SK-N-SH (cell line): ENCODE results near the gene GTF2A1L. TPM values are rescaled to one million over a fixed set of nuclear protein-coding genes. Genes with fewer than 3 reads are reported as not detected.

Source experiments
- CTCF ChIA-PET: fragments of 300-600, 350-600 bp; formaldehyde crosslinking; extraction: SDS; loops from one replicate; lab custom pipeline; 2021; lab: Yijun Ruan, JAX
- POLR2A ChIA-PET: fragments of 350-600 bp; sonication (Branson Sonifier 250); formaldehyde crosslinking; extraction: SDS; loops from one replicate; lab custom pipeline; 2020; ENCODE audit warnings: antibody characterized with exemption, inconsistent platforms; lab: Yijun Ruan, JAX
- DNase-seq: peaks from one replicate; pipeline ENCODE4 v3.0.0; 2012
- H2AFZ ChIP-seq: fragments of 200-600 bp; sonication (generic); 2 replicates; pipeline ENCODE4 v1.8.1; 2016; ENCODE audit warnings: antibody characterized with exemption, mild to moderate bottlenecking, low read depth
- H3F3A ChIP-seq: fragments of 200-600 bp; sonication (generic); replicated peaks from 2 replicates; pipeline ENCODE3; 2016; ENCODE audit warnings: antibody characterized with exemption, mild to moderate bottlenecking; ENCODE audit not compliant: insufficient read depth
- H3K27ac ChIP-seq, 2 experiments: fragments of 200-500 bp in 1 of 2; fragments of 200-600 bp in 1 of 2; sonication (Bioruptor generic) in 1 of 2; sonication (generic), shearing (Covaris generic) in 1 of 2; 2 replicates each; pipeline versions ENCODE4 v1.5.1 to v1.6.1; 2014 to 2016; ENCODE audit warnings: low read depth in 2 of 2, inconsistent platforms in 1 of 2, low read length in 1 of 2, mild to moderate bottlenecking in 1 of 2, mixed read lengths in 1 of 2
- H3K27me3 ChIP-seq: fragments of 200-600 bp; sonication (generic), shearing (Covaris generic); 2 replicates; pipeline ENCODE4 v1.6.1; 2016; ENCODE audit warnings: mixed run types; ENCODE audit not compliant: insufficient read depth
- H3K36me3 ChIP-seq, 2 experiments: fragments of 200-500 bp in 1 of 2; fragments of 200-600 bp in 1 of 2; sonication (Bioruptor generic) in 1 of 2; sonication (generic) in 1 of 2; replicated peaks in 1 of 2; 2 replicates each; pipeline versions ENCODE3 to v1.5.1; 2014 to 2016; ENCODE audit warnings: low read length in 1 of 2, mild to moderate bottlenecking in 1 of 2; ENCODE audit not compliant: insufficient read depth in 2 of 2, control insufficient read depth in 1 of 2
- H3K4me1 ChIP-seq, 2 experiments: fragments of 200-500 bp in 1 of 2; fragments of 200-600 bp in 1 of 2; sonication (Bioruptor generic) in 1 of 2; sonication (generic), shearing (Covaris generic) in 1 of 2; 2 replicates each; pipeline versions ENCODE4 v1.5.1 to v1.6.1; 2014 to 2016; ENCODE audit warnings: low read depth in 1 of 2, low read length in 1 of 2, mixed run types in 1 of 2; ENCODE audit not compliant: insufficient read depth in 2 of 2, control insufficient read depth in 1 of 2
- H3K4me2 ChIP-seq: fragments of 200-600 bp; sonication (generic), shearing (Covaris generic); 2 replicates; pipeline ENCODE4 v1.6.1; 2017; ENCODE audit warnings: mixed run types
- H3K4me3 ChIP-seq, 2 experiments: fragments of 200-500 bp in 1 of 2; fragments of 200-600 bp in 1 of 2; sonication (Bioruptor generic) in 1 of 2; sonication (generic), shearing (Covaris generic) in 1 of 2; 2 replicates each; pipeline versions ENCODE4 v1.5.1 to v1.8.1; 2014 to 2016; ENCODE audit warnings: low read depth in 2 of 2, inconsistent platforms in 1 of 2, low read length in 1 of 2, mild to moderate bottlenecking in 1 of 2, mixed read lengths in 1 of 2, moderate library complexity in 1 of 2
- H3K79me2 ChIP-seq: fragments of 200-600 bp; sonication (generic); 2 replicates; pipeline ENCODE4 v1.8.1; 2017; ENCODE audit warnings: mild to moderate bottlenecking; ENCODE audit not compliant: insufficient read depth
- H3K9ac ChIP-seq: fragments of 200-600 bp; sonication (generic); 2 replicates; pipeline ENCODE4 v1.6.1; 2017; ENCODE audit warnings: mixed run types
- H3K9me2 ChIP-seq: fragments of 200-600 bp; sonication (generic); 2 replicates; pipeline ENCODE4 v1.6.1; 2017; ENCODE audit warnings: mixed run types
- H3K9me3 ChIP-seq: fragments of 200-600 bp; sonication (generic); 2 replicates; pipeline ENCODE4 v1.6.1; 2017; ENCODE audit warnings: mixed run types, mild to moderate bottlenecking, moderate library complexity
- H4K20me1 ChIP-seq: fragments of 200-600 bp; sonication (generic); 2 replicates; pipeline ENCODE4 v1.6.1; 2017; ENCODE audit warnings: mild to moderate bottlenecking, mixed run types; ENCODE audit not compliant: insufficient read depth
- ELF1 ChIP-seq: IDR thresholded peaks from 2 replicates; pipeline ENCODE4 v1.4.0; 2012
- FOSL2 ChIP-seq: IDR thresholded peaks from 2 replicates; pipeline ENCODE4 v1.4.0; 2012; ENCODE audit warnings: low read depth, mild to moderate bottlenecking, moderate library complexity, borderline replicate concordance
- FOXM1 ChIP-seq: IDR thresholded peaks from 2 replicates; pipeline ENCODE4 v1.4.0; 2012; ENCODE audit warnings: low read depth, mild to moderate bottlenecking
- GATA2 ChIP-seq: sonication (generic); formaldehyde crosslinking; IDR thresholded peaks from 2 replicates; pipeline ENCODE4 v1.5.0; 2020; ENCODE audit warnings: mild to moderate bottlenecking, missing genetic modification reagents
- JUND ChIP-seq: IDR thresholded peaks from 2 replicates; pipeline ENCODE4 v1.4.0; 2012
- MAX ChIP-seq: IDR thresholded peaks from 2 replicates; pipeline ENCODE4 v1.4.0; 2012; ENCODE audit warnings: low read depth
- NFIC ChIP-seq: IDR thresholded peaks from 2 replicates; pipeline ENCODE4 v1.4.0; 2012; ENCODE audit warnings: borderline replicate concordance
- NRF1 ChIP-seq: IDR thresholded peaks from 2 replicates; pipeline ENCODE4 v1.6.1; 2012; ENCODE audit warnings: low read depth, mild to moderate bottlenecking, low read length
- RAD21 ChIP-seq: IDR thresholded peaks from 2 replicates; pipeline ENCODE4 v1.6.1; 2012; ENCODE audit warnings: mild to moderate bottlenecking, low read length
- TEAD4 ChIP-seq: IDR thresholded peaks from 2 replicates; pipeline ENCODE4 v1.4.0; 2012; ENCODE audit warnings: mild to moderate bottlenecking, borderline replicate concordance; ENCODE audit not compliant: insufficient read depth
- USF1 ChIP-seq: IDR thresholded peaks from 2 replicates; pipeline ENCODE4 v1.4.0; 2012; ENCODE audit warnings: low read depth, borderline replicate concordance
- ZBTB33 ChIP-seq: IDR thresholded peaks from 2 replicates; pipeline ENCODE4 v1.4.0; 2012; ENCODE audit warnings: low read depth, borderline replicate concordance
- whole genome bisulfite sequencing: methylation state at CpG from one replicate; pipeline ENCODE4 v1.1.6; 2017; ENCODE audit warnings: low lambda C conversion rate; 5-methylcytosine and 5-hydroxymethylcytosine counted together
- polyA plus RNA-seq, 3 experiments: library from polyadenylated mRNA; depleted of rRNA; stranded (reverse); fragments of >200 nt; gene quantifications; 2 replicates each; pipeline ENCODE4 v1.2.3, GENCODE V29; 2012

Gene GTF2A1L
- polyA plus RNA-seq, 1 of the 3 experiments (the other 2 are of a cell fraction), result 0.36 TPM

GRCh38 chr2:48633143-48633542, 15.5 kb downstream of the GTF2A1L start:
- H3K4me3 ChIP-seq, result no peak overlapping the region
- CTCF ChIA-PET, result interaction anchor here (0.8 kb wide), 1 partner anchor 44 kb away, joined by 3 read pairs; no protein-coding TSS in a partner anchor
- TF ChIP-seq RAD21, result no peak
- no peak for TF ChIP-seq FOSL2
- TF ChIP-seq TEAD4, result no peak
- TF ChIP-seq MAX, result no peak
- TF ChIP-seq ELF1, result no peak
- TF ChIP-seq GATA2 (CRISPR knock-in tag), result no peak
- TF ChIP-seq JUND, result no peak
- no peak overlapping the region for H3K27ac ChIP-seq
- H3K4me1 ChIP-seq, result no peaks in the 10 kb centered on the region
- WGBS, result 48% methylated on average over 5 of the region's 5 CpGs
- no peak overlapping the region for H3K9ac ChIP-seq
- H3K27me3 ChIP-seq, result no peaks in the 10 kb centered on the region
- no peaks in the 10 kb centered on the region for H3K79me2 ChIP-seq
- DNase-seq, result no peak
- no peak overlapping the region for H3K4me2 ChIP-seq
- no peaks in the 10 kb centered on the region for H3F3A ChIP-seq
- POLR2A ChIA-PET, result no interaction called here
- no peak overlapping the region for H2AFZ ChIP-seq
- no peaks in the 10 kb centered on the region for H3K36me3 ChIP-seq
- H3K9me2 ChIP-seq, result no peaks in the 10 kb centered on the region
- no peaks in the 10 kb centered on the region for H3K9me3 ChIP-seq
- no peaks in the 10 kb centered on the region for H4K20me1 ChIP-seq

- Histone ChIP-seq H3F3A (no peaks in the 10 kb centered on the region), H3K9me2 (no peaks in the 10 kb centered on the region), H3K4me1 (no peaks in the 10 kb centered on the region), H3K4me3 (no peak overlapping the region), H3K9me3 (no peaks in the 10 kb centered on the region), H3K27ac (no peak overlapping the region), H2AFZ (no peak overlapping the region), H3K79me2 (no peaks in the 10 kb centered on the region), H3K4me2 (no peak overlapping the region), H4K20me1 (no peaks in the 10 kb centered on the region), H3K36me3 (no peaks in the 10 kb centered on the region), H3K27me3 (no peaks in the 10 kb centered on the region), H3K9ac (no peak overlapping the region)
- no peak for DNase-seq
- ChIA-PET POLR2A (no interaction called here), CTCF (interaction anchor here (1.8 kb wide), 1 partner anchor 13 kb away, joined by 5 read pairs; no protein-coding TSS in a partner anchor)
- TF ChIP-seq FOSL2 (no peak), FOXM1 (no peak)
- WGBS, result 46% methylated on average over 2 of the region's 2 CpGs
Measured at GRCh38 chr2:48635786-48636185, 18.1 kb downstream of the GTF2A1L start.

- Histone ChIP-seq H2AFZ (no peak overlapping the region), H3K9ac (no peak overlapping the region), H3K9me3 (no peaks in the 10 kb centered on the region), H3K9me2 (no peaks in the 10 kb centered on the region), H3K79me2 (no peaks in the 10 kb centered on the region), H3K36me3 (no peaks in the 10 kb centered on the region), H3K4me3 (no peak overlapping the region), H3K4me1 (no peaks in the 10 kb centered on the region), H3F3A (no peaks in the 10 kb centered on the region), H3K27me3 (no peaks in the 10 kb centered on the region), H3K4me2 (no peak overlapping the region), H4K20me1 (no peaks in the 10 kb centered on the region)
- DNase-seq, result no peak
- 6% methylated on average over 1 of the region's 1 CpG for whole genome bisulfite sequencing
- CTCF ChIA-PET, result interaction anchor here (0.9 kb wide), 1 partner anchor 8 kb away, joined by 3 read pairs; no protein-coding TSS in a partner anchor
- no peak for TF ChIP-seq JUND
- TF ChIP-seq NFIC, result no peak
- no peak for TF ChIP-seq ZBTB33
- no peak for TF ChIP-seq MAX
- TF ChIP-seq NRF1, result no peak
- TF ChIP-seq USF1, result no peak
- TF ChIP-seq, all 33 proteins: peak for 0
- H3K27ac ChIP-seq, result no peak overlapping the region
- POLR2A ChIA-PET, result no interaction called here
Measured at GRCh38 chr2:48638261-48638660, 20.6 kb downstream of the GTF2A1L start.
